HG03439 (cell line): Measurements from ENCODE around the gene PNPLA7.
"Not testable (repeated sequence)": the region's sequence is repeated elsewhere in the genome, so short reads cannot be mapped to it uniquely, and the experiment has no call there.

ENCODE experiments used
- ATAC-seq: cut with Tn5 transposase; IDR thresholded peaks from one replicate; pipeline ENCODE4 v1.9.1; 2021; ENCODE audit warnings: mild to moderate bottlenecking, moderate library complexity; ENCODE audit not compliant: unreplicated experiment

The PNPLA7 gene

GRCh38 chr9:137575716-137576411, 25.7 kb upstream of the PNPLA7 start:
- no peak for ATAC-seq

DNA sequence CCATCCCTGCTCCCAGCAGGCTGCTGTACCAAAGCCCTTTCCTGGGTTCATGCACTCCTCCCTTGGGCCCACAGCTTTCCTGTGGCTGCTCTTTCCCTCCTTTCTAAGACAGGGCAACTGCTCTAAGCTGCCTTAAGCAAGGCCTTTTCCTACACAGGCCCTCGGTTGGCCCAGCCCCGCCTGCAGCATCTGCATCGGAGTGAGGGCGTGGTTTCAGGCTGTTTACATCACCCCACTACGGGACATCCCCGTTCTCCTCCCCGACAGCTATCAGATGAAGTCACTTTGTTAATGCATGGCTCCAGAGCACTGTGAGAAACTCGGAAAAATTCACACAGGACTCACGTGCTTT, 25.1 kb upstream of the PNPLA7 start:
- no peak for ATAC-seq

DNA sequence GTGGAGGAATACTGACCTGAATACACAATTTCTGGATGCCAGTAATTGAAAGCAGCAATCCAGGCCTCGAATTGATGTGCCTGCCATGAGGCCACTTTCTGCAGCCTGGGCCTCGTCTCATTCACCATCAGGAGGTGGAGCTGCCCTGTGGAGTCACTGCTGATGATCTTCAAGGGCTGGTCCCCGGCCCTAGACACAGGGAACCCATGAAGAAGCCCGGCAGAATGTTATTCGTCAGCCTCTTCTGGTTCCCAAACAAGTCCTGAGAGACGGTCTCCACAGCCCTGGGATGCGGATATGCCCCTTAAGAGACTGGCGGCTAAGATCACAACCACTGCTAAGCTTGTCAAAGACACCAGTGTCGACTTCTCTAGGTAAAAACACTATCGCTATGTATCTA, 24.0 kb upstream of the PNPLA7 start:
- no peak for ATAC-seq

GRCh38 chr9:137570566-137570965, 20.4 kb upstream of the PNPLA7 start:
- no peak for ATAC-seq

DNA sequence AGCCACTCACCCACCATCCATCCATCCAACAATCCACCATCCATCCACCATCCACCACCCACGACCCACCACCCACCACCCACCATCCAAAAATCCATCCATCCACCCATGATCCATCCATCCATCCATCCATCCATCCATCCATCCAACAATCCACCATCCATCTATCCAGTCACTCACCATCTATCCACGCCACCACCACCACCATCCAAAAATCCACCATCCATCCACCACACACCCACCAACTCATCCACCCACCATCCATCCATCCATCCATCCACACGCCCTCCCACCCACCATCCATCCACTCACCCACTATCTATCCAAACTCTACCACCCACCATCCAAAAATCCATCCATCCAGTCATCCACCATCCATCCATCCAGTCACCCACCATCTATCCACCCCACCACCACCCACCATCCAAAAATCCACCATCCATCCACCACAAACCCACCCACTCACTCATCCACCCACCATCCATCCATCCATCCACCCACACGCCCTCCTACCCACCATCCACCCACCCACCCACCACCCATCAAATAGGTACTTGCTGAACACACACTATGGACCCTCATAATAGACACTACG, 19.5 kb upstream of the PNPLA7 start:
- ATAC-seq: no peak

GRCh38 chr9:137568445-137568844, 18.2 kb upstream of the PNPLA7 start:
- ATAC-seq: not testable (repeated sequence)

- no peak for ATAC-seq
Measured at GRCh38 chr9:137564817-137565411, 14.7 kb upstream of the PNPLA7 start.

DNA sequence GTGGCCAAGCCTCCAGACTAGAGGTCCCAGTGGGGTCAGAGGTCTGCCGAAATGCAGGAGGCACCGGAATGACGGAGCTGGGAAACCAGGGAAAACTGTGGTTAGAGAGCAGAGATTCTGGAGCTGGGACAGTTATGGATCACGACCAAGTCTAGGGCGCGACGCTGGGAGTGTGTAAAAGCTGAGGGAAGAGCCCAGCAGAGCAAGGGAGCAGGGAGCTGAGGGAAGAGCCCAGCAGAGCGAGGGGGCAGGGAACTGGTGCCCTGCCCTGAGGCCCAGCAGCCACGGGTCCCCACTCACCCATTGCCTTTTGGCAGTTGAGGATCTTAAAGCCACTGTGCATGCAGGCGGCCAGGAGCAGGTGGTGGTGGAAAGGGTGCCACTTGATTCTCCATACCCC, 13.9 kb upstream of the PNPLA7 start:
- ATAC-seq: no peak

- no peak for ATAC-seq
Measured at GRCh38 chr9:137558127-137558526, 7.9 kb upstream of the PNPLA7 start.

- no peak for ATAC-seq
Measured at GRCh38 chr9:137556069-137556838, 6.1 kb upstream of the PNPLA7 start.

GRCh38 chr9:137555179-137555578, 5.0 kb upstream of the PNPLA7 start:
- no peak for ATAC-seq

DNA sequence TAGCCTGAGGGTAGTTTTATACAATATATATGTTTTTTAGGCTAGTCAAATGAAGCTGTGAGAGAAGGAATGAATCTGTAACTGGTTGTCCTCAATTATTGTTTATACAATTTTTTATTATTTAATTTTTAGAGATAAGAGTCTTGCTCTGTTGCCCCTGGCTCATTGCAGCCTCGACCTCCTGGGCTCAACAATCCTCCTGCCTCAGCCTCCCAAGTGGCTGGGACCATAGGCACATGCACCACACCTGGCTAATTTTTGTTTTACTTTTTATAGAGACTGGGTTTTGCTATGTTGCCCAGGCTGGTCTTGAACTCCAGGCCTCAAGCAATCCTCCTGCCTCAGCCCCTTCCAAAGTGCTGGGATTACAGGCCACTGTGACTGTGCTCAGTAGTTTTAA, 4.1 kb upstream of the PNPLA7 start:
- ATAC-seq: no peak

- not testable (repeated sequence) for ATAC-seq
Measured at GRCh38 chr9:137553654-137554053, 3.5 kb upstream of the PNPLA7 start.

GRCh38 chr9:137552022-137552768, 2.0 kb upstream of the PNPLA7 start:
- ATAC-seq: peak; percentile 20

GRCh38 chr9:137551264-137552021, 1.2 kb upstream of the PNPLA7 start, which contains the start of gene MRPL41:
Gene MRPL41 (plus strand): TSS chr9:137551879. CDS start chr9:137552082, 203 bp downstream.
- peak; percentile 79 for ATAC-seq

DNA sequence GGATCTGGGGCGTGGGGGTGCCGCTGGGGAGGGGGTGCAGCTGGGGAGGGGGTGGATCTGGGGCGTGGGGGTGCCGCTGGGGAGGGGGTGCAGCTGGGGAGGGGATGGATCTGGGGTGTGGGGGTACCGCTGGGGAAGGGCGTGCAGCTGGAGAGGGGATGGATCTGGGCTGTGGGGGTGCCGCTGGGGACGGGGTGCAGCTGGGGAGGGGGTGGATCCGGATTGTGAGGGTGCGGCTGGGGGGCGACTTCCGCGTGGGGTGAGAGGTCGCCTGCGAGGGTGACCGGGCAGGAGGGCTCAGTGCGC, 709 bp upstream of the PNPLA7 start:
- not testable (repeated sequence) for ATAC-seq

- ATAC-seq: no peak
Measured at GRCh38 chr9:137547687-137548543, 2.3 kb downstream of the PNPLA7 start.

GRCh38 chr9:137545123-137545522, 5.1 kb downstream of the PNPLA7 start:
- ATAC-seq: no peak

DNA sequence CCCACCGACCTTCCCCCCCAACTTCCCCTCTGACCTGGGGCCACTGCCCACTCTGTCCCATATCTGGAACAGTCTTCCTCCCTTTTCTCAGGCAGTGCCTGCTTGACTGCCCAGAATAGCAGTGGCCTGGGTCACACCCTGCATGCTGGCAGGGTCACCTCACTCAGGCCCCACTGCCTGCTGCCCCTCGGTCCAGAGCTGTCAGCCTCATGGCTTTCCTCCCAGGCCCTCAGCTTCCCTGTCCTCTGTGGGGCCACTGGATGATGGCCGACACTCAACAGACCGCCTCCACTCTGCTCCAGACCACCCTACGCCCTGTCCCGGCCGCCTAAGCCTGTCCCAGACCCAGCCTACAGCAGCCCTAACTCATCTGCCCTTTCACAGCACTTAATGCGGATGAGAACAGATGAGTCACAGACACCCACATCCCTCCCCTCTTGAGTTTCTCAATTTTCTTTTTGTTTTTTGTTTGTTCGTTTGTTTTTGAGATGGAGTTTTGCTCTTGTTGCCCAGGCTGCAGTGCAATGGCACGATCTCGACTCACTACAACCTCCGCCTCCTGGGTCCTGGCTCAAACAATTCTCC, 5.9 kb downstream of the PNPLA7 start:
- no peak for ATAC-seq
